Subcutaneous abdominal adipose tissue (tissue), 5 donors: ENCODE data around the gene SLC6A7.

ENCODE experiments used
- H3K27ac ChIP-seq: one replicate; pipeline ENCODE4 v1.7.0; 2013; ENCODE audit warnings: low read depth, mild to moderate bottlenecking, inconsistent platforms, low read length, moderate library complexity
- H3K27me3 ChIP-seq, 5 donors: one replicate each; pipeline ENCODE4 v1.7.0; 2013; ENCODE audit warnings: low read length in 5 of 5, inconsistent platforms in 1 of 5; ENCODE audit not compliant: control insufficient read depth in 5 of 5, insufficient read depth in 4 of 5
- H3K36me3 ChIP-seq, 5 donors: one replicate each; pipeline ENCODE4 v1.7.0; 2013; ENCODE audit warnings: low read length in 5 of 5; ENCODE audit not compliant: control insufficient read depth in 5 of 5, insufficient read depth in 5 of 5
- H3K4me1 ChIP-seq, 5 donors: one replicate each; pipeline ENCODE4 v1.7.0; 2013; ENCODE audit warnings: low read length in 5 of 5, mild to moderate bottlenecking in 3 of 5, moderate library complexity in 1 of 5; ENCODE audit not compliant: control insufficient read depth in 5 of 5, insufficient read depth in 5 of 5
- H3K4me3 ChIP-seq, 5 donors: one replicate each; pipeline ENCODE4 v1.7.0; 2013; ENCODE audit warnings: low read length in 5 of 5, low read depth in 1 of 5
- H3K9ac ChIP-seq, 5 donors: one replicate each; pipeline ENCODE4 v1.7.0; 2013; ENCODE audit warnings: low read length in 5 of 5, mild to moderate bottlenecking in 4 of 5, moderate library complexity in 3 of 5
- H3K9me3 ChIP-seq, 5 donors: one replicate each; pipeline ENCODE4 v1.7.0; 2013; ENCODE audit warnings: low read length in 5 of 5; ENCODE audit not compliant: control insufficient read depth in 5 of 5
- donor health status: healthy.
- donor health status: healthy.
- donor health status: healthy.
- donor health status: healthy.
- donor health status: healthy.

SLC6A7 gene

DNA sequence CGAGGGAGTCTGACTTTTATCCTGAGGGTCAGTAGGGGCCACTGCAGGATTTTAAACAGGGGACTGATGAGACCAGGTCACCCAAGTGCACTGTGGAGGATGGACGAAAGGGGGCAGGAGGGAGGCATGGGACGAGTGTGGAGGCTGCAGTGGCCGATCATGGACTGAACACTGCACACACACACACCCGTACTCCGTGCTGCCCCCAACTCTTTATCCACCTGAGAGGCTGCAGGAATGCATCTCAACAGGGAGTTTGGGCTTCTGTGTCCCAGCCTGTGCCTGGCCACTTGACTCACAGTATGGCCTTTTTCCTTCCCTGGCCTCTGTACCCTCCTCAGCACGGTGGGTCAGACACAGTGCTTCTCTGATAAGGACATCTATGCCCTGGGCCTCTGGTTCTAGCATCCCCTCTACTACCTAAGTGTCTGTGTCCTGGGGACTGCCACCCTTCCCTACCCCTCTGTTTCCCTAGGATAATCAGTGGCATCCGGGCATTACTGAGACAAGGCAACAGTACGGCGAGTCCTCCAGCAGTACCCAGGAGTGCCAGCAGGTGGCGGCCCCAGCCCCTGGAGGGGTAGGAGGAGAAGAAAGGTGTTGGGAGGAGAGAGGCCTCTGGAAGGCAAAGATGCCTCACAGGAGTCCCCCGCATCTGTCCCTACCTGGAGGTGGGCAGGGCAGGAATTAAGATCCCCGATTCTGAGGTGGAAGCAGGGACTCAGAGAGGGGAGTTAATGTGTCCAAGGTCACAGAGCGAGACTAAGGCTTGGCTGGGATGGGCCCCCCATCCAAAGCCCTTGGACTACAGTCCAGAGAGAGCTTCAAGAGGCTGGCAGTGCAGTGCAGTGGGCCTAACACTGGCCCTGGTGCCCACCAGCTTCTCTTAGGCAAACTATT, 28.4 kb upstream of the SLC6A7 start:
- H3K9me3 ChIP-seq: no peaks in the 10 kb centered on the region
- H3K9ac ChIP-seq: no peak overlapping the region
- no peaks in the 10 kb centered on the region for H3K36me3 ChIP-seq
- peaks cover 8 to 75% (median 59%) of the 10 kb centered on the region in 5 donors for H3K4me1 ChIP-seq
- peaks cover 0 to 20% (median 5%) of the 10 kb centered on the region in 5 donors for H3K27me3 ChIP-seq
- H3K27ac ChIP-seq: no peak overlapping the region
- peak overlapping the region in 2 of 5 donors; percentile 4 to 6 for H3K4me3 ChIP-seq

DNA sequence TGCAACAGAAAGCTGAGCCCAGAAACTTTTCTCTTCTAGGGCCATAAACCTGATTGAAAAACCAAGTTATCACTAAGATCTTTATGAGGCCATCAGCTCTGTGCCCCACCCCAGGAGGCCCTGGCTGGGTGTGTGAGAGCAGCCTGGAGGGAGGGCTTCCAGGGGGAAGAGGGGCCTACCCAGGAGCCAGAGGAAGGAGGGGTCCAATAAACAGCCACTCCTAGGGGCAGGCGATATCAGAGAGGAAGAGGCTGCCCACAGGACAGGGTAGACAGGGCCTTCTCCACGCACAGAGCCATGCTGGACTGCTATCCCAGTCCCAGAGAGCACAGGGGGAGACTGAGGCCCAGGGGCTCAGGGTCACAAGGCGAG, 27.7 kb upstream of the SLC6A7 start:
- H3K27me3 ChIP-seq: peaks cover 0 to 19% (median 6%) of the 10 kb centered on the region in 5 donors
- no peaks in the 10 kb centered on the region for H3K36me3 ChIP-seq
- no peak overlapping the region for H3K4me3 ChIP-seq
- H3K4me1 ChIP-seq: peaks cover 8 to 74% (median 59%) of the 10 kb centered on the region in 5 donors
- H3K9me3 ChIP-seq: no peaks in the 10 kb centered on the region
- H3K9ac ChIP-seq: no peak overlapping the region
- no peak overlapping the region for H3K27ac ChIP-seq

DNA sequence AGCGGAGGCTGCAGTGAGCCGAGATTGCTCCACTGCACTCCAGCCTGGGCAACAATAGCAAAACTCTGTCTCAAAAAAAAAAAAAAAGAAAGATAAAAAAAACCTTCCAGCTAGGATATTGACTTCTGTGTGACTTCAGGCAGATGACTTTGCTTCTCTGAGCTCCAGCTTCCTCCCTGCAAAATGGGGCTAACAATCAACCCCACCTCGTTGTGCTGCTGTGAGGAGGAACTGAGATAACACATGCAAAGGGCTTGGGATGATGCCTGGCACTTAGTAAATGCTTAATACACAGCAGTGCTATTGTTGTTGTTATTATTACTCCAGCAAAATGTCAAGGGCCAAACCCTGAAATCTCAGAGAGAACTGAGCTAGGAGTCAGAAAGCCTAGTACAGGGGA, 26.8 kb upstream of the SLC6A7 start:
- Histone ChIP-seq H3K9me3 (no peaks in the 10 kb centered on the region), H3K36me3 (no peaks in the 10 kb centered on the region), H3K4me3 (no peak overlapping the region), H3K9ac (no peak overlapping the region), H3K27me3 (peaks cover 0 to 23% (median 14%) of the 10 kb centered on the region in 5 donors), H3K27ac (peak overlapping the region; percentile 71), H3K4me1 (peaks cover 8 to 67% (median 57%) of the 10 kb centered on the region in 5 donors)

DNA sequence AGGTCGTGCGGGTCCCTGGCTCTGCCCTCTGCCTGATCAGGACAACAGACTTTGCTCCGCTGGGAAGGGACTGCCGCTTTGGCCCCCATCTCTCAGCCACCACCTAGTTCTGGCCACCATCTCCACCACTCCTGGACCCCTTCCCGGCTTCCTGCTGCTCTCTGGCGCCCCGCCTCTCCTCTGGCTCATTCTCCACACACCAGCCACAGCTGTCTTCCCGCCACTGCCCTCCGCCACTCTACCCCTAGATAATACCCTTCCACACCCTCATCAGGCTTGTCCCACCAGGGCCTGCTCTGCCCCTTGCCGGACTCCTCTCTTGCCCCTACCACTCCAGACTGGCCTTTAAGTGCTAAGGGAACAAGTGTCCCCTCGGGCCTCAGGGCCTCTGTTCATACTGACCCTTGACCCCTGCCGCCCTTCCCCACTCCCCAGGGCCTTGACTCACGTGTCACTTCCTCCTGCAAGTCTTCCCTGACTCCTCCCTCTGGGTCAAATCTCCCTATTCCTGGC, 26.3 kb upstream of the SLC6A7 start:
- Histone ChIP-seq H3K9ac (no peak overlapping the region), H3K9me3 (no peaks in the 10 kb centered on the region), H3K27me3 (peaks cover 0 to 21% (median 15%) of the 10 kb centered on the region in 5 donors), H3K4me3 (peak overlapping the region in 1 of 5 donors; percentile 17), H3K36me3 (no peaks in the 10 kb centered on the region), H3K4me1 (peaks cover 7 to 63% (median 52%) of the 10 kb centered on the region in 5 donors), H3K27ac (peak overlapping the region; percentile 71)

DNA sequence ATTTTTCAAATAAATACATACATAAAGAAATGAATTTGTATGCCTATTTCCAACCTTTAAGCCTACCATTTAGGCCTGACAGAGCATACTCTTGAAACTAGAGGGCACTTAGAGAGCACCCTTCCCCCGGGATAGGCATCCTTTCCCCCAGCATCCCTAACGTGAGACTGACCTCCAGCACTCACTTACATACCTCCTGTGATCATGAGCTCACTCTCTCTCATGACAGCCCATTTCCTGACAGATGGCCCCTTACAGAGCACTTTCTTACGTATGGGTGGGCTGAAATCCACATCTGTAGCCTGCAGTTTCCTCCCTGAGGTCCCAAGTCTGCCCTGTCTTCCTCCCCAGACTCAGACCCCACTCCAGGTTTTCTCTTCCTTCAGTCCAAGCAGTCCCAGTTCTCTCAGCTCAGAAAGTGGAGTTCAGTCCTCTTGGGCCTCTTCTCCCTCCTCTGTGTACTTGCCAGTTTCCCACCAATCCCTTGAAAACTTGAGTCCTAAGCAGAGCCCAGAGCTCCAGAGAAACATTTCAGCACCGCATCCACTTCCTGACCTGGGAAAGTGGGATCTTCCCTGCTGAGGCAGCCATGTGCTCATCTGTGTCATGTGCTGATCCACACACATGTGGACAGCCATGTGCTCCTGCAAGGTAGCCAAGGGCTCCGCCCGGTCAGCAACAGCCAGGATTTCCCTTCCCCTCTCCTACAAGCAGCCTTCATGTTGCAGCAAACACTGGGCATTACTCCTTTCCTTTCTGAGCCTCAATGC, 25.5 kb upstream of the SLC6A7 start:
- Histone ChIP-seq H3K9ac (no peak overlapping the region), H3K4me1 (peaks cover 11 to 62% (median 51%) of the 10 kb centered on the region in 5 donors)

DNA sequence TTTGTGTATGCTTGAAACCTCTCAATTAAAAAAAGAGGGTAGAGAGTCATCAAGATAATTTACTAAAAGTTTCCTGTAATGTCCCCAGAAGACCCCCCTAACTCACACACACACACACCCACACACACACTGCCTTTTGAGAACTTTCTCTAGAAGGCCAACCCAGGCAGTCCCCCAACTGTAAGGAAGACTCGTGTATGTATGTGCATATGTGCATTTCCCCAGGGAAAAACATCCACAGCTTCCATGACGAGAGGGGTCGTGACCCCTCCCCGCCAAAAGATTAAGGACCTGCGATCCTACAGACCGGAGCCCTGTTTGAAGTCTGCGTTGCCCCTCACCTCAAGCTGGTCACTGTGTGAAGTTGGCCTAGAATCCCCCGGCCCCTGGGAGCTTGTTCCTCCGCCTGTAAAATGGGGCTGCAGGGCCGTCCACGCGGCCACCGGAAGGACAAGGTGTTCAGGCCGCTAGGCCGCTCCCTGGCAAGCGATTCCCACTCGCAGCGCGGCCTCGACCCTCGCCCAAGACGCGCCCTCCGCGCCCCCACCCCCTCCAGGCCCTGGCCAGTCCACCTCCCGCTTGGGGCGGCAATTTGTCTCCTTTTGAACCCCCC, 23.7 kb upstream of the SLC6A7 start:
- Histone ChIP-seq H3K4me3 (no peak overlapping the region), H3K9ac (no peak overlapping the region), H3K4me1 (peaks cover 11 to 47% (median 42%) of the 10 kb centered on the region in 5 donors), H3K9me3 (no peaks in the 10 kb centered on the region), H3K27ac (no peak overlapping the region), H3K36me3 (no peaks in the 10 kb centered on the region), H3K27me3 (peaks cover 0 to 16% (median 10%) of the 10 kb centered on the region in 5 donors)

More for the DNA sequence above, 25.5 kb upstream of the SLC6A7 start:
- peaks cover 0 to 18% (median 10%) of the 10 kb centered on the region in 5 donors for H3K27me3 ChIP-seq
- no peaks in the 10 kb centered on the region for H3K9me3 ChIP-seq
- no peak overlapping the region for H3K4me3 ChIP-seq
- peak overlapping the region; percentile 71 for H3K27ac ChIP-seq
- H3K36me3 ChIP-seq: no peaks in the 10 kb centered on the region

DNA sequence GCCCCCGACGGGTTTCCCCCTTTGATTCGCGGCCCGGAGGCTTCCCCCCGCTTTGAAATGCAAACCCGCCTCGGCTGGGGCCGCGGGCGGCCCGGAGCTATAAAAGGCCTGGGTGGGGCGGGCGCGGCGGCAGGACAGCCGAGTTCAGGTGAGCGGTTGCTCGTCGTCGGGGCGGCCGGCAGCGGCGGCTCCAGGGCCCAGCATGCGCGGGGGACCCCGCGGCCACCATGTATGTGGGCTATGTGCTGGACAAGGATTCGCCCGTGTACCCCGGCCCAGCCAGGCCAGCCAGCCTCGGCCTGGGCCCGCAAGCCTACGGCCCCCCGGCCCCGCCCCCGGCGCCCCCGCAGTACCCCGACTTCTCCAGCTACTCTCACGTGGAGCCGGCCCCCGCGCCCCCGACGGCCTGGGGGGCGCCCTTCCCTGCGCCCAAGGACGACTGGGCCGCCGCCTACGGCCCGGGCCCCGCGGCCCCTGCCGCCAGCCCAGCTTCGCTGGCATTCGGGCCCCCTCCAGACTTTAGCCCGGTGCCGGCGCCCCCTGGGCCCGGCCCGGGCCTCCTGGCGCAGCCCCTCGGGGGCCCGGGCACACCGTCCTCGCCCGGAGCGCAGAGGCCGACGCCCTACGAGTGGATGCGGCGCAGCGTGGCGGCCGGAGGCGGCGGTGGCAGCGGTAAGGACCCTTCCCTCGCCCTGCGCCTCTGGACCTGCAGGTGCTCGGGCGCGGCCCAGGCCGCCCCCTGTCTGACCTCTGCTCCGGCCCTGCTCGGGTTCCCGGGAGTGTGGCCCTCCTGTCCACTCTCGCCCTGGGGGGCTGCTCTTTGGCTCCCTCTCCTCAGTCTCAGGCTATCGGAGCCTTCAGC, 23.0 kb upstream of the SLC6A7 start, which contains the start of gene CDX1:
TSS of gene CDX1 (plus strand) at position 129 of the 862 bp plus-strand sequence. CDS start at position 228, 99 bp downstream.
- Histone ChIP-seq H3K27ac (no peak within 1 kb of the TSS), H3K4me1 (peaks cover 11 to 41% (median 36%) of the 10 kb centered on the region in 5 donors), H3K4me3 (no peak within 1 kb of the TSS), H3K9me3 (no peaks in the 10 kb centered on the region), H3K36me3 (no peaks in the 10 kb centered on the region), H3K27me3 (peaks cover 0 to 16% (median 10%) of the 10 kb centered on the region in 5 donors), H3K9ac (no peak within 1 kb of the TSS)

DNA sequence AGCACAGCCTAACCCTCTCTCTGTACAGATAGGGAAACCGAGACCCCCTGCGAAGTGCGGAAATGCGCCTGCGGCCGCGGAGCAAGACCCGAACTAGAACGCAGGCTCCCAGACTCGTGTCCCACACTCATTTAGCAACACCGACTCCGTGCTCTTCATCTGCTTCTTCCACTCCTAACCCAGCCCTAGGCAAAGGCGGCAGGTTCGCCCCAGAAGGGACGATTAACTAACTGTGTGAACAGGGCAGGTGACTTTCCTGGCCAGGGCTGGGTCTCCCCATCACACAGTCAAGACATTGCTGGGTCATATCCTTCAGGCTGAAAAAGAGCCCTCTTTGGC, 22.4 kb upstream of the SLC6A7 start:
- Histone ChIP-seq H3K4me1 (peaks cover 11 to 36% (median 35%) of the 10 kb centered on the region in 5 donors), H3K27me3 (peaks cover 0 to 16% (median 10%) of the 10 kb centered on the region in 5 donors), H3K9me3 (no peaks in the 10 kb centered on the region), H3K9ac (no peak overlapping the region), H3K36me3 (no peaks in the 10 kb centered on the region), H3K4me3 (no peak overlapping the region), H3K27ac (no peak overlapping the region)

DNA sequence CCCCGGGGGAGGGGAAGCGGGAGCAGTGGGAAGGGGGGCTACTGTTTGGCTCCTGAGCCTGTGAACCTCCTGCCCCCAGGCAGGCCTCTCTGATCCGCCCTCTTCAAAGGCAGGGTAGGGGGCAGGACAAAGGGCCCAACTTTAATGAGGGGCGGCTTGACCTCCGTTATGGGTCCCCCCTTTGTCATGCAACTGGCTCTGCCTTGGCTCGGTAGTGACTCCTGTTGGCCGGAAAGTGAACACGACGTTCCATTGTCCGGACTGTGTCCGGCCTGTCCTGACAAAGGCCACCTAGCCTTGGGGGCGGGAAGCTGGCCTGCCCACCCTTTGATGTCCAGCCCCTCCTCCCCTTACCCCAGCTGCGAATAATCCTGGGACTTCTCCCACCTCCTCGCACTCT, 22.0 kb upstream of the SLC6A7 start:
- Histone ChIP-seq H3K27me3 (peaks cover 0 to 16% (median 10%) of the 10 kb centered on the region in 5 donors), H3K9ac (no peak overlapping the region), H3K9me3 (no peaks in the 10 kb centered on the region), H3K4me3 (no peak overlapping the region), H3K4me1 (peaks cover 11 to 36% (median 34%) of the 10 kb centered on the region in 5 donors), H3K27ac (no peak overlapping the region), H3K36me3 (no peaks in the 10 kb centered on the region)
